C4-2B (cell line): ENCODE data around the gene TRDMT1.

Experiments used
- CTCF ChIP-seq: fragments of 450-650 bp; conservative IDR thresholded peaks from 2 replicates; pipeline ENCODE4 v1.5.1; 2017; ENCODE audit warnings: mild to moderate bottlenecking
- ZFX ChIP-seq: fragments of 450-650 bp; IDR thresholded peaks from 2 replicates; pipeline ENCODE4 v1.6.1; 2017

GRCh38 chr10:17113889-17114540 lies 87.5 kb downstream of the TRDMT1 start:
- TF ChIP-seq CTCF (no peak), ZFX (no peak)
